ENCODE results near the gene MAP2K1.

MAP2K1 gene

DNA sequence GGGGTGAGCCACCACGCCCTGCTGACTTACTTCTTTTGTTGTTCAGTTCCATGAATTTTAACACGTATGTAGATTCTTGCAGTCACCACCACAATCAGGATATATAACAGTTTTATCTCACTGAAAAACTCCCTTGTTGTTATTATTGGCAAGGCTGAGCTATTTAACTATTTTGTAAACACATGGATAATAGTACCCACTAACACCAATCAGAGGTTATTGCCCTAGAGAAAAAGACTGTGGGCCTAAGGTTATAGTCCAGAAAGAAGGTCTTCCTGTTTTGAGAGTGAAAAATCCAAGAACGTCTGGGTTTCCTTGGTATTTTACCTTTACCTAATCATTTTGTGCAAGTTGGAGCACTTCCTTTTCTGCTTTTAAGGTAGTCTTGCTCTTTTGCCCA is 127.9 kb downstream of the MAP2K1 start:
- ChIA-PET POLR2A (interaction anchor here (0.7 to 2.0 kb wide), 2 partner anchors 10 to 221 kb away, joined by 3 to 6 read pairs; partner anchors contain the start of genes DIS3L, RPL4 and ZWILCH), CTCF (interaction anchor here (0.7 kb wide), 1 partner anchor 321 kb away, joined by 5 read pairs; no protein-coding TSS in a partner anchor)
- Histone ChIP-seq H3K9me3 (ENCODE audit: control insufficient read depth, insufficient read depth, low read depth, low read length) (no peaks in the 10 kb centered on the region), H3K4me1 (ENCODE audit: control insufficient read depth, insufficient read depth, low read length) (no peaks in the 10 kb centered on the region), H3K4me3 (ENCODE audit: low read depth, low read length) (no peak overlapping the region), H3K27ac (ENCODE audit: extremely low read depth, low read depth, low read length) (no peak overlapping the region), H3K36me3 (ENCODE audit: control insufficient read depth in 2 of 2, insufficient read depth in 1 of 2, low read length in 2 of 2) (peaks cover 54 to 61% of the 10 kb centered on the region in 2 experiments)
- no peak for TF ChIP-seq ZNF513 (tag by site-specific recombination; IDR thresholded peaks at IDR 0.05)
- no peak for TF ChIP-seq ZNF146 (tag by site-specific recombination; IDR thresholded peaks at IDR 0.05)
- TF ChIP-seq, protein P1, sequence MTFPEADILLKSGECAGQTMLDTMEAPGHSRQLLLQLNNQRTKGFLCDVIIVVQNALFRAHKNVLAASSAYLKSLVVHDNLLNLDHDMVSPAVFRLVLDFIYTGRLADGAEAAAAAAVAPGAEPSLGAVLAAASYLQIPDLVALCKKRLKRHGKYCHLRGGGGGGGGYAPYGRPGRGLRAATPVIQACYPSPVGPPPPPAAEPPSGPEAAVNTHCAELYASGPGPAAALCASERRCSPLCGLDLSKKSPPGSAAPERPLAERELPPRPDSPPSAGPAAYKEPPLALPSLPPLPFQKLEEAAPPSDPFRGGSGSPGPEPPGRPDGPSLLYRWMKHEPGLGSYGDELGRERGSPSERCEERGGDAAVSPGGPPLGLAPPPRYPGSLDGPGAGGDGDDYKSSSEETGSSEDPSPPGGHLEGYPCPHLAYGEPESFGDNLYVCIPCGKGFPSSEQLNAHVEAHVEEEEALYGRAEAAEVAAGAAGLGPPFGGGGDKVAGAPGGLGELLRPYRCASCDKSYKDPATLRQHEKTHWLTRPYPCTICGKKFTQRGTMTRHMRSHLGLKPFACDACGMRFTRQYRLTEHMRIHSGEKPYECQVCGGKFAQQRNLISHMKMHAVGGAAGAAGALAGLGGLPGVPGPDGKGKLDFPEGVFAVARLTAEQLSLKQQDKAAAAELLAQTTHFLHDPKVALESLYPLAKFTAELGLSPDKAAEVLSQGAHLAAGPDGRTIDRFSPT (tag by site-specific recombination; IDR thresholded peaks at IDR 0.05): no peak
- TF ChIP-seq ZNF121 (tag by site-specific recombination; IDR thresholded peaks at IDR 0.05): no peak
- TF ChIP-seq OVOL3 (tag by site-specific recombination; IDR thresholded peaks at IDR 0.05): no peak
- TF ChIP-seq ZNF335 (tag by site-specific recombination; conservative IDR thresholded peaks at IDR 0.05): no peak
- TF ChIP-seq ZNF658 (tag by site-specific recombination; IDR thresholded peaks at IDR 0.05): no peak
- TF ChIP-seq REST (tag by site-specific recombination; IDR thresholded peaks at IDR 0.05): no peak
- TF ChIP-seq GLI2 (tag by site-specific recombination; IDR thresholded peaks at IDR 0.05; ENCODE audit: borderline replicate concordance, low read depth): no peak
- no peak for TF ChIP-seq SP3 (tag by site-specific recombination; IDR thresholded peaks at IDR 0.05)
- TF ChIP-seq HOXC10 (CRISPR knock-in tag; IDR thresholded peaks at IDR 0.05): no peak
- TF ChIP-seq WT1 (tag by site-specific recombination; IDR thresholded peaks at IDR 0.05): no peak
- TF ChIP-seq ZNF112 (tag by site-specific recombination; IDR thresholded peaks at IDR 0.05): no peak
- no peak for TF ChIP-seq YY2 (tag by site-specific recombination; IDR thresholded peaks at IDR 0.05)
- TF ChIP-seq, protein P2, sequence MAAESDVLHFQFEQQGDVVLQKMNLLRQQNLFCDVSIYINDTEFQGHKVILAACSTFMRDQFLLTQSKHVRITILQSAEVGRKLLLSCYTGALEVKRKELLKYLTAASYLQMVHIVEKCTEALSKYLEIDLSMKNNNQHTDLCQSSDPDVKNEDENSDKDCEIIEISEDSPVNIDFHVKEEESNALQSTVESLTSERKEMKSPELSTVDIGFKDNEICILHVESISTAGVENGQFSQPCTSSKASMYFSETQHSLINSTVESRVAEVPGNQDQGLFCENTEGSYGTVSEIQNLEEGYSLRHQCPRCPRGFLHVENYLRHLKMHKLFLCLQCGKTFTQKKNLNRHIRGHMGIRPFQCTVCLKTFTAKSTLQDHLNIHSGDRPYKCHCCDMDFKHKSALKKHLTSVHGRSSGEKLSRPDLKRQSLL (tag by site-specific recombination; IDR thresholded peaks at IDR 0.05): no peak
- TF ChIP-seq ZNF391 (tag by site-specific recombination; IDR thresholded peaks at IDR 0.05; ENCODE audit: borderline replicate concordance, low read depth): no peak
- no peak for TF ChIP-seq ZNF530 (tag by site-specific recombination; IDR thresholded peaks at IDR 0.05; ENCODE audit: low read depth)
- TF ChIP-seq RBAK (tag by site-specific recombination; IDR thresholded peaks at IDR 0.05): no peak
- no peak for TF ChIP-seq ZNF2 (tag by site-specific recombination; IDR thresholded peaks at IDR 0.05)
